SK-N-SH (cell line): ENCODE data around the gene USP13. TPM values are rescaled to one million over a fixed set of nuclear protein-coding genes. Genes with fewer than 3 reads are reported as not detected.

Source experiments
- CTCF ChIA-PET: fragments of 300-600, 350-600 bp; formaldehyde crosslinking; extraction: SDS; loops from one replicate; lab custom pipeline; 2021; lab: Yijun Ruan, JAX
- POLR2A ChIA-PET: fragments of 350-600 bp; sonication (Branson Sonifier 250); formaldehyde crosslinking; extraction: SDS; loops from one replicate; lab custom pipeline; 2020; ENCODE audit warnings: antibody characterized with exemption, inconsistent platforms; lab: Yijun Ruan, JAX
- DNase-seq: peaks from one replicate; pipeline ENCODE4 v3.0.0; 2012
- H2AFZ ChIP-seq: fragments of 200-600 bp; sonication (generic); 2 replicates; pipeline ENCODE4 v1.8.1; 2016; ENCODE audit warnings: antibody characterized with exemption, mild to moderate bottlenecking, low read depth
- H3F3A ChIP-seq: fragments of 200-600 bp; sonication (generic); replicated peaks from 2 replicates; pipeline ENCODE3; 2016; ENCODE audit warnings: antibody characterized with exemption, mild to moderate bottlenecking; ENCODE audit not compliant: insufficient read depth
- H3K27ac ChIP-seq, 2 experiments: fragments of 200-500 bp in 1 of 2; fragments of 200-600 bp in 1 of 2; sonication (Bioruptor generic) in 1 of 2; sonication (generic), shearing (Covaris generic) in 1 of 2; 2 replicates each; pipeline versions ENCODE4 v1.5.1 to v1.6.1; 2014 to 2016; ENCODE audit warnings: low read depth in 2 of 2, inconsistent platforms in 1 of 2, low read length in 1 of 2, mild to moderate bottlenecking in 1 of 2, mixed read lengths in 1 of 2
- H3K27me3 ChIP-seq: fragments of 200-600 bp; sonication (generic), shearing (Covaris generic); 2 replicates; pipeline ENCODE4 v1.6.1; 2016; ENCODE audit warnings: mixed run types; ENCODE audit not compliant: insufficient read depth
- H3K36me3 ChIP-seq, 2 experiments: fragments of 200-500 bp in 1 of 2; fragments of 200-600 bp in 1 of 2; sonication (Bioruptor generic) in 1 of 2; sonication (generic) in 1 of 2; replicated peaks in 1 of 2; 2 replicates each; pipeline versions ENCODE3 to v1.5.1; 2014 to 2016; ENCODE audit warnings: low read length in 1 of 2, mild to moderate bottlenecking in 1 of 2; ENCODE audit not compliant: insufficient read depth in 2 of 2, control insufficient read depth in 1 of 2
- H3K4me1 ChIP-seq, 2 experiments: fragments of 200-500 bp in 1 of 2; fragments of 200-600 bp in 1 of 2; sonication (Bioruptor generic) in 1 of 2; sonication (generic), shearing (Covaris generic) in 1 of 2; 2 replicates each; pipeline versions ENCODE4 v1.5.1 to v1.6.1; 2014 to 2016; ENCODE audit warnings: low read depth in 1 of 2, low read length in 1 of 2, mixed run types in 1 of 2; ENCODE audit not compliant: insufficient read depth in 2 of 2, control insufficient read depth in 1 of 2
- H3K4me2 ChIP-seq: fragments of 200-600 bp; sonication (generic), shearing (Covaris generic); 2 replicates; pipeline ENCODE4 v1.6.1; 2017; ENCODE audit warnings: mixed run types
- H3K4me3 ChIP-seq, 2 experiments: fragments of 200-500 bp in 1 of 2; fragments of 200-600 bp in 1 of 2; sonication (Bioruptor generic) in 1 of 2; sonication (generic), shearing (Covaris generic) in 1 of 2; 2 replicates each; pipeline versions ENCODE4 v1.5.1 to v1.8.1; 2014 to 2016; ENCODE audit warnings: low read depth in 2 of 2, inconsistent platforms in 1 of 2, low read length in 1 of 2, mild to moderate bottlenecking in 1 of 2, mixed read lengths in 1 of 2, moderate library complexity in 1 of 2
- H3K79me2 ChIP-seq: fragments of 200-600 bp; sonication (generic); 2 replicates; pipeline ENCODE4 v1.8.1; 2017; ENCODE audit warnings: mild to moderate bottlenecking; ENCODE audit not compliant: insufficient read depth
- H3K9ac ChIP-seq: fragments of 200-600 bp; sonication (generic); 2 replicates; pipeline ENCODE4 v1.6.1; 2017; ENCODE audit warnings: mixed run types
- H3K9me2 ChIP-seq: fragments of 200-600 bp; sonication (generic); 2 replicates; pipeline ENCODE4 v1.6.1; 2017; ENCODE audit warnings: mixed run types
- H3K9me3 ChIP-seq: fragments of 200-600 bp; sonication (generic); 2 replicates; pipeline ENCODE4 v1.6.1; 2017; ENCODE audit warnings: mixed run types, mild to moderate bottlenecking, moderate library complexity
- H4K20me1 ChIP-seq: fragments of 200-600 bp; sonication (generic); 2 replicates; pipeline ENCODE4 v1.6.1; 2017; ENCODE audit warnings: mild to moderate bottlenecking, mixed run types; ENCODE audit not compliant: insufficient read depth
- CHD2 ChIP-seq: fragments of 150-350 bp; IDR thresholded peaks from 2 replicates; pipeline ENCODE4 v1.6.1; 2018; ENCODE audit warnings: low read length; ENCODE audit not compliant: partially characterized antibody
- CTCF ChIP-seq: fragments of 200-600 bp; sonication (generic); IDR thresholded peaks from 2 replicates; pipeline ENCODE4 v1.6.1; 2017; ENCODE audit warnings: antibody characterized with exemption, mild to moderate bottlenecking, moderate library complexity
- ELF1 ChIP-seq: IDR thresholded peaks from 2 replicates; pipeline ENCODE4 v1.4.0; 2012
- FOSL2 ChIP-seq: IDR thresholded peaks from 2 replicates; pipeline ENCODE4 v1.4.0; 2012; ENCODE audit warnings: low read depth, mild to moderate bottlenecking, moderate library complexity, borderline replicate concordance
- FOXM1 ChIP-seq: IDR thresholded peaks from 2 replicates; pipeline ENCODE4 v1.4.0; 2012; ENCODE audit warnings: low read depth, mild to moderate bottlenecking
- GATA2 ChIP-seq: sonication (generic); formaldehyde crosslinking; IDR thresholded peaks from 2 replicates; pipeline ENCODE4 v1.5.0; 2020; ENCODE audit warnings: mild to moderate bottlenecking, missing genetic modification reagents
- JUND ChIP-seq: IDR thresholded peaks from 2 replicates; pipeline ENCODE4 v1.4.0; 2012
- MAX ChIP-seq: IDR thresholded peaks from 2 replicates; pipeline ENCODE4 v1.4.0; 2012; ENCODE audit warnings: low read depth
- MEF2A ChIP-seq: IDR thresholded peaks from 2 replicates; pipeline ENCODE4 v1.4.0; 2012; ENCODE audit warnings: low read depth, borderline replicate concordance
- NFIC ChIP-seq: IDR thresholded peaks from 2 replicates; pipeline ENCODE4 v1.4.0; 2012; ENCODE audit warnings: borderline replicate concordance
- NRF1 ChIP-seq: IDR thresholded peaks from 2 replicates; pipeline ENCODE4 v1.6.1; 2012; ENCODE audit warnings: low read depth, mild to moderate bottlenecking, low read length
- PBX3 ChIP-seq: IDR thresholded peaks from 2 replicates; pipeline ENCODE4; 2012
- POLR2AphosphoS5 ChIP-seq: IDR thresholded peaks from 2 replicates; pipeline ENCODE4 v1.6.1; 2012; ENCODE audit warnings: low read depth, low read length
- RAD21 ChIP-seq: IDR thresholded peaks from 2 replicates; pipeline ENCODE4 v1.6.1; 2012; ENCODE audit warnings: mild to moderate bottlenecking, low read length
- REST ChIP-seq: IDR thresholded peaks from 2 replicates; pipeline ENCODE4 v1.6.1; 2012; ENCODE audit warnings: mild to moderate bottlenecking, low read depth, low read length, moderate library complexity
- RXRA ChIP-seq: IDR thresholded peaks from 2 replicates; pipeline ENCODE4 v1.4.0; 2012; ENCODE audit warnings: low read depth, mild to moderate bottlenecking, borderline replicate concordance
- TCF12 ChIP-seq: IDR thresholded peaks from 2 replicates; pipeline ENCODE4 v1.4.0; 2012
- WGBS: methylation state at CpG from one replicate; pipeline ENCODE4 v1.1.6; 2017; ENCODE audit warnings: low lambda C conversion rate; 5-methylcytosine and 5-hydroxymethylcytosine counted together
- polyA plus RNA-seq, 3 experiments: library from polyadenylated mRNA; depleted of rRNA; stranded (reverse); fragments of >200 nt; gene quantifications; 2 replicates each; pipeline ENCODE4 v1.2.3, GENCODE V29; 2012
- TF ChIP-seq, protein P1 (sequence below): fragments of 150-350 bp; IDR thresholded peaks from 2 replicates; pipeline ENCODE4 v1.6.1; 2016; ENCODE audit warnings: mild to moderate bottlenecking, low read depth, low read length

USP13 gene
- polyA plus RNA-seq, 1 of the 3 experiments (the other 2 are of a cell fraction): 8.2 TPM

DNA sequence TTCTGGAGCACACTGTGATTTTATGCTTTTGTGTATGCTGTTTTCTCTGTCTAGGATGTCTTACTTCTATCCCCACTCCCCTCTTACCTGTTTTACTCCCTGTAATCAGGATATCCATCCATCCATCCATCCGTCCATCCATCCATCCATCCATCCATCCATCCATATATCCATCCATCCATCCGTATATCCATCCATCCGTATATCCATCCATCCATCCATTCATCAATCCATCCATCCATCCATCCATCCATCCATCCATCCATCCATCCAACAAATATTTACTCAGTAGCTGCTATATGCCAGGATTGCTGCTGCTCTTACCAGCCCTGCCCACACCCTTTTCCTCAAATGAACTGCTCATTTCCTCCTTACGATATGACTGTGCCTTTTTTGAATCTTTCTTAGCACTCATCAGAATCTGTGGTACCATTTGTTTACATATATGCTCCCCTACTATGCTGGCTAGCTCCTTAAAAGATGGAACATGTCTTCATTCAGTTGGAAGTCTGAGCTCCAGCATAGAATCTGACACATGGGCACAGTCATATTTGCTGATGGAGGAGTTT, 35.2 kb downstream of the USP13 start (continued):
- TF ChIP-seq CTCF: no peak
- no peak for TF ChIP-seq RAD21
- TF ChIP-seq NRF1: no peak
- TF ChIP-seq JUND: no peak

GRCh38 chr3:179688850-179689249, 36.0 kb downstream of the USP13 start:
- Histone ChIP-seq H3K4me3 (no peak overlapping the region), H2AFZ (no peak overlapping the region), H4K20me1 (peaks cover 5% of the 10 kb centered on the region; the same call in 1 of the 2 replicates), H3K27me3 (no peaks in the 10 kb centered on the region), H3K36me3 (peaks cover 0 to 41% of the 10 kb centered on the region in 2 experiments), H3K9ac (no peak overlapping the region), H3K4me1 (peaks cover 0 to 8% of the 10 kb centered on the region in 2 experiments; a peak in 1 of 4 replicates), H3F3A (peaks cover 7% of the 10 kb centered on the region), H3K9me2 (no peaks in the 10 kb centered on the region), H3K9me3 (no peaks in the 10 kb centered on the region), H3K27ac (no peak overlapping the region), H3K4me2 (no peak overlapping the region), H3K79me2 (peaks cover 89% of the 10 kb centered on the region)
- DNase-seq: no peak
- POLR2A ChIA-PET: no interaction called here
- CTCF ChIA-PET: interaction anchor here (1.1 kb wide), 1 partner anchor 36 kb away, joined by 3 read pairs; the partner anchor contains the start of gene USP13
- 100% methylated on average over 4 of the region's 4 CpGs for WGBS
- TF ChIP-seq ELF1 (no peak), FOSL2 (0 out of 2 replicates have a peak, but pooled peaks have one; percentile 10)

DNA sequence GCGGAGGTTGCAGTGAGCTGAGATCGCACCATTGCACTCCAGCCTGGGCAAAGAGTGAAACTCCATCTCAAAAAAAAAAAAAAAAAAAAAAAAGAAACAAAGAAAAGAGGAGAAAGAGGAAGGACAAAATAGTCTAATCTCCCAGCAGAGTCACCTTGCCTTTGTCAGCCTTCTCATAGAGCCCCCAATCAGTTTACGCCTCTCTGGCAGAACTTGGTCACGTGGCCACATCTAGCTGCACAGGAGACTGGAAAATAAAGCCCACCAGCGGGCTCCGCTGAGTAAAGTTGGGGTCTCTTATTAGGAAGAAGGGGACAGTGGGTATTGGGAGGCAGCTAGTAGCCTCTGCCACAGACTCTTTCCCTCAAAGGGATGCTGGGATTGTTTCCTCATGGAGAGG, 41.9 kb downstream of the USP13 start:
- POLR2A ChIA-PET: interaction anchor here (1.0 kb wide), 1 partner anchor 14 kb away, joined by 5 read pairs; no protein-coding TSS in a partner anchor
- no peak for DNase-seq
- H3K9me3 ChIP-seq: no peaks in the 10 kb centered on the region
- no peak overlapping the region for H2AFZ ChIP-seq
- no peaks in the 10 kb centered on the region for H3K9me2 ChIP-seq
- H3K79me2 ChIP-seq: peaks cover 72% of the 10 kb centered on the region
- CTCF ChIA-PET: no interaction called here
- H3K27ac ChIP-seq: no peak overlapping the region
- H3K36me3 ChIP-seq: peaks cover 0 to 24% of the 10 kb centered on the region in 2 experiments
- H3K4me1 ChIP-seq: no peaks in the 10 kb centered on the region
- H3K9ac ChIP-seq: no peak overlapping the region
- no peaks in the 10 kb centered on the region for H3K27me3 ChIP-seq
- H3K4me2 ChIP-seq: no peak overlapping the region
- H3K4me3 ChIP-seq: no peak overlapping the region
- H3F3A ChIP-seq: peaks cover 3% of the 10 kb centered on the region
- 98% methylated on average over 6 of the region's 6 CpGs for WGBS
- H4K20me1 ChIP-seq: no peaks in the 10 kb centered on the region
- TF ChIP-seq ELF1: no peak
- no peak for TF ChIP-seq POLR2AphosphoS5
- no peak for TF ChIP-seq NFIC
- TF ChIP-seq MAX: no peak
- no peak for TF ChIP-seq RXRA
- no peak for TF ChIP-seq PBX3
- TF ChIP-seq MEF2A: no peak
- TF ChIP-seq CHD2: no peak
- TF ChIP-seq TCF12: no peak
- TF ChIP-seq RAD21: no peak
- no peak for TF ChIP-seq GATA2 (CRISPR knock-in tag)
- TF ChIP-seq, protein P1, sequence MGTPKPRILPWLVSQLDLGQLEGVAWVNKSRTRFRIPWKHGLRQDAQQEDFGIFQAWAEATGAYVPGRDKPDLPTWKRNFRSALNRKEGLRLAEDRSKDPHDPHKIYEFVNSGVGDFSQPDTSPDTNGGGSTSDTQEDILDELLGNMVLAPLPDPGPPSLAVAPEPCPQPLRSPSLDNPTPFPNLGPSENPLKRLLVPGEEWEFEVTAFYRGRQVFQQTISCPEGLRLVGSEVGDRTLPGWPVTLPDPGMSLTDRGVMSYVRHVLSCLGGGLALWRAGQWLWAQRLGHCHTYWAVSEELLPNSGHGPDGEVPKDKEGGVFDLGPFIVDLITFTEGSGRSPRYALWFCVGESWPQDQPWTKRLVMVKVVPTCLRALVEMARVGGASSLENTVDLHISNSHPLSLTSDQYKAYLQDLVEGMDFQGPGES: no peak
- no peak for TF ChIP-seq FOXM1
- TF ChIP-seq REST: no peak
- no peak for TF ChIP-seq NRF1
